H1 (cell line): ENCODE results near the gene INPPL1. TPM values are rescaled to one million over a fixed set of nuclear protein-coding genes. Genes with fewer than 3 reads are reported as not detected.

Source experiments
- CTCF ChIA-PET: fragments of 300-600 bp; sonication (Branson Sonifier 250); formaldehyde crosslinking; loops from one replicate; lab custom pipeline; 2021; ENCODE audit not compliant: partially characterized antibody; lab: Charles Lee
- POLR2A ChIA-PET: fragments of 300-600 bp; sonication (Branson Sonifier 250); formaldehyde crosslinking; loops from one replicate; lab custom pipeline; 2021; ENCODE audit warnings: inconsistent platforms; ENCODE audit not compliant: partially characterized antibody; lab: Charles Lee
- DNase-seq, 2 experiments: peaks; one replicate each; pipeline versions ENCODE4 v3.0.0 to v3.0.0-alpha.2; 2010 to 2022; ENCODE audit warnings: low spot score in 2 of 2, low read depth in 1 of 2, mixed read lengths in 1 of 2
- FAIRE-seq: peaks from 2 replicates; lab custom pipeline; 2011; peaks lifted over from hg19 to GRCh38; lab: Jason Lieb, UNC
- H2AFZ ChIP-seq: 2 replicates; pipeline ENCODE4 v1.8.1; 2012; ENCODE audit warnings: low read length, inconsistent platforms
- H2AK5ac ChIP-seq: 2 replicates; pipeline ENCODE4 v1.6.1; 2013; ENCODE audit warnings: low read depth, low read length
- H2BK120ac ChIP-seq: replicated peaks from 2 replicates; pipeline ENCODE3; 2013; ENCODE audit warnings: low read depth, low read length, inconsistent platforms
- H2BK12ac ChIP-seq: 2 replicates; pipeline ENCODE4 v1.6.1; 2013; ENCODE audit warnings: low read depth, low read length
- H2BK15ac ChIP-seq: 2 replicates; pipeline ENCODE4 v1.6.1; 2013; ENCODE audit warnings: low read length
- H2BK20ac ChIP-seq: 2 replicates; pipeline ENCODE4 v1.6.1; 2013; ENCODE audit warnings: low read length
- H2BK5ac ChIP-seq: 2 replicates; pipeline ENCODE4 v1.6.1; 2013; ENCODE audit warnings: low read depth, low read length
- H3K14ac ChIP-seq: 2 replicates; pipeline ENCODE4 v1.6.1; 2013; ENCODE audit warnings: inconsistent platforms; ENCODE audit not compliant: insufficient read length
- H3K18ac ChIP-seq: 2 replicates; pipeline ENCODE4 v1.6.1; 2013; ENCODE audit warnings: low read length; ENCODE audit errors: extremely low read depth
- H3K23ac ChIP-seq: 2 replicates; pipeline ENCODE4 v1.6.1; 2013; ENCODE audit warnings: inconsistent platforms; ENCODE audit not compliant: insufficient read length
- H3K23me2 ChIP-seq: 2 replicates; pipeline ENCODE4 v1.6.1; 2013; ENCODE audit warnings: low read depth, low read length
- H3K27ac ChIP-seq: 2 replicates; pipeline ENCODE4 v1.6.1; 2011; ENCODE audit warnings: low read depth, low read length, inconsistent platforms
- H3K27me3 ChIP-seq, 4 experiments: replicated peaks in 1 of 4; 1 replicate in 1 of 4; 2 replicates in 3 of 4; pipeline versions ENCODE4 v1.6.1 to v1.8.1; 2011 to 2013; ENCODE audit warnings: low read length in 3 of 4, mild to moderate bottlenecking in 3 of 4, inconsistent platforms in 2 of 4, mixed read lengths in 2 of 4, moderate library complexity in 1 of 4; ENCODE audit not compliant: control insufficient read depth in 3 of 4, insufficient read depth in 3 of 4; ENCODE audit errors: extremely low read depth in 1 of 4
- H3K36me3 ChIP-seq, 4 experiments: 2 replicates each; pipeline versions ENCODE4 v1.6.1 to v1.8.1; 2011 to 2013; ENCODE audit warnings: mild to moderate bottlenecking in 4 of 4, low read length in 3 of 4, moderate library complexity in 2 of 4, control low read depth in 1 of 4, inconsistent platforms in 1 of 4; ENCODE audit not compliant: insufficient read depth in 4 of 4, control insufficient read depth in 2 of 4
- H3K4ac ChIP-seq: replicated peaks from 2 replicates; pipeline ENCODE3; 2013; ENCODE audit warnings: low read length, low read depth, mixed read lengths, inconsistent platforms; ENCODE audit not compliant: insufficient read length
- H3K4me1 ChIP-seq, 4 experiments: replicated peaks in 1 of 4; 1 replicate in 1 of 4; 2 replicates in 3 of 4; pipeline versions ENCODE4 v1.6.1 to v1.8.1; 2011 to 2013; ENCODE audit warnings: low read length in 3 of 4, inconsistent platforms in 2 of 4, mixed read lengths in 1 of 4; ENCODE audit not compliant: insufficient read depth in 4 of 4, control insufficient read depth in 3 of 4
- H3K4me2 ChIP-seq, 2 experiments: 2 replicates each; pipeline versions ENCODE4 v1.6.1 to v1.8.1; 2011 to 2013; ENCODE audit warnings: low read depth in 2 of 2, low read length in 2 of 2, control low read depth in 1 of 2, inconsistent platforms in 1 of 2, mild to moderate bottlenecking in 1 of 2; ENCODE audit not compliant: insufficient read depth in 1 of 2
- H3K4me3 ChIP-seq, 4 experiments: fragments of 200-600, 300-600 bp in 1 of 4; sonication (generic), shearing (Covaris generic), sonication (Bioruptor Twin) in 1 of 4; 2 replicates each; pipeline versions ENCODE4 v1.5.1 to v1.8.1; 2011 to 2016; ENCODE audit warnings: low read length in 4 of 4, low read depth in 3 of 4, control low read depth in 2 of 4, inconsistent platforms in 2 of 4, mild to moderate bottlenecking in 2 of 4, mixed read lengths in 1 of 4, moderate library complexity in 1 of 4; ENCODE audit not compliant: insufficient read depth in 2 of 4; ENCODE audit errors: extremely low read depth in 1 of 4
- H3K56ac ChIP-seq: replicated peaks from 2 replicates; pipeline ENCODE3; 2013; ENCODE audit warnings: low read depth, mild to moderate bottlenecking, mixed read lengths, low read length, inconsistent platforms; ENCODE audit not compliant: insufficient read length
- H3K79me1 ChIP-seq: 2 replicates; pipeline ENCODE4 v1.6.1; 2013; ENCODE audit warnings: low read depth, low read length, control low read depth
- H3K79me2 ChIP-seq, 2 experiments: 2 replicates each; pipeline versions ENCODE4 v1.6.1 to v1.8.1; 2012 to 2013; ENCODE audit warnings: low read length in 2 of 2, mild to moderate bottlenecking in 2 of 2, inconsistent platforms in 1 of 2; ENCODE audit not compliant: insufficient read depth in 2 of 2, control insufficient read depth in 1 of 2
- H3K9ac ChIP-seq, 4 experiments: replicated peaks in 1 of 4; 1 replicate in 1 of 4; 2 replicates in 3 of 4; pipeline versions ENCODE4 v1.6.1 to v1.8.1; 2011 to 2013; ENCODE audit warnings: low read depth in 3 of 4, low read length in 3 of 4, control low read depth in 2 of 4, mild to moderate bottlenecking in 2 of 4, moderate library complexity in 2 of 4, inconsistent platforms in 1 of 4; ENCODE audit errors: extremely low read depth in 1 of 4
- H3K9me3 ChIP-seq, 2 experiments: 2 replicates each; pipeline versions ENCODE4 v1.6.1 to v1.8.1; 2012 to 2013; ENCODE audit warnings: mild to moderate bottlenecking in 2 of 2, moderate library complexity in 2 of 2, control low read depth in 1 of 2, inconsistent platforms in 1 of 2, low read depth in 1 of 2, low read length in 1 of 2, mixed read lengths in 1 of 2; ENCODE audit not compliant: insufficient read depth in 2 of 2
- H4K20me1 ChIP-seq, 2 experiments: replicated peaks in 1 of 2; 2 replicates each; pipeline versions ENCODE3 to v1.8.1; 2011 to 2013; ENCODE audit warnings: inconsistent platforms in 2 of 2, low read length in 2 of 2, mild to moderate bottlenecking in 1 of 2; ENCODE audit not compliant: insufficient read depth in 2 of 2, control insufficient read depth in 1 of 2
- H4K5ac ChIP-seq: 2 replicates; pipeline ENCODE4 v1.6.1; 2013; ENCODE audit warnings: low read length, low read depth, mixed read lengths, inconsistent platforms; ENCODE audit not compliant: insufficient read length
- H4K8ac ChIP-seq: 2 replicates; pipeline ENCODE4 v1.8.0; 2013; ENCODE audit warnings: mild to moderate bottlenecking, moderate library complexity, low read length, inconsistent platforms; ENCODE audit not compliant: insufficient read depth; ENCODE audit errors: extremely low read depth
- H4K91ac ChIP-seq: replicated peaks from 2 replicates; pipeline ENCODE3; 2013; ENCODE audit warnings: low read length, mixed read lengths, inconsistent platforms; ENCODE audit not compliant: insufficient read length
- BACH1 ChIP-seq: IDR thresholded peaks from 2 replicates; pipeline ENCODE4 v1.6.1; 2012; ENCODE audit warnings: low read length, improper control_type of control experiment
- EGR1 ChIP-seq: IDR thresholded peaks from 2 replicates; pipeline ENCODE4 v1.6.1; 2011; ENCODE audit warnings: low read depth, low read length, borderline replicate concordance
- KDM1A ChIP-seq: fragments of 200-600, 300-600 bp; sonication (generic); IDR thresholded peaks from 2 replicates; pipeline ENCODE4 v1.7.1; 2016; ENCODE audit warnings: mild to moderate bottlenecking, low read length, borderline replicate concordance
- KDM4A ChIP-seq: IDR thresholded peaks from one replicate; pipeline ENCODE4 v1.7.1; 2012; ENCODE audit warnings: low read depth, mild to moderate bottlenecking, moderate library complexity, low read length, inconsistent platforms; ENCODE audit not compliant: severe bottlenecking
- MAFK ChIP-seq: IDR thresholded peaks from 2 replicates; pipeline ENCODE4 v1.6.1; 2012; ENCODE audit warnings: low read depth, mild to moderate bottlenecking, improper control_type of control experiment, low read length
- RFX5 ChIP-seq: IDR thresholded peaks from 2 replicates; pipeline ENCODE4 v1.6.1; 2011; ENCODE audit warnings: low read depth, low read length, improper control_type of control experiment, borderline replicate concordance
- SIN3A ChIP-seq, 2 experiments: IDR thresholded peaks in 1 of 2; conservative IDR thresholded peaks in 1 of 2; 2 replicates each; pipeline ENCODE4 v1.6.1; 2011 to 2012; ENCODE audit warnings: low read length in 2 of 2, improper control_type of control experiment in 1 of 2, low read depth in 1 of 2, mild to moderate bottlenecking in 1 of 2
- SP4 ChIP-seq: IDR thresholded peaks from 2 replicates; pipeline ENCODE4 v1.6.1; 2012; ENCODE audit warnings: low read length, inconsistent platforms
- SRF ChIP-seq: IDR thresholded peaks from 2 replicates; pipeline ENCODE4 v1.6.1; 2011; ENCODE audit warnings: mild to moderate bottlenecking, low read depth, low read length, moderate library complexity
- TEAD4 ChIP-seq: IDR thresholded peaks from 2 replicates; pipeline ENCODE4 v1.6.1; 2012; ENCODE audit warnings: low read depth, low read length, inconsistent platforms, mixed read lengths
- WGBS, 2 experiments: shearing (Covaris generic) in 1 of 2; methylation state at CpG; one replicate each; pipeline versions ENCODE4 v1.1.6 to v1.1.7; 2013 to 2015; ENCODE audit warnings: low lambda C conversion rate in 2 of 2, mixed read lengths in 2 of 2, inconsistent platforms in 1 of 2, low coverage in 1 of 2, missing lambda C conversion rate in 1 of 2; ENCODE audit not compliant: insufficient replicate concordance in 2 of 2, insufficient coverage in 1 of 2, insufficient read length in 1 of 2; ENCODE audit errors: extremely low coverage in 1 of 2, missing lambda C conversion rate in 1 of 2; 5-methylcytosine and 5-hydroxymethylcytosine counted together
- polyA plus RNA-seq, 7 experiments: library from polyadenylated mRNA; depleted of rRNA in 3 of 7; stranded (reverse) in 5 of 7; unstranded in 2 of 7; fragments of >200 nt in 5 of 7; fragments of 200-250 nt in 2 of 7; gene quantifications; 1 replicate in 5 of 7; 2 replicates in 1 of 7; 4 replicates in 1 of 7; pipeline versions ENCODE4 v1.2.1 to v1.2.3, GENCODE V29; 2011 to 2013; ENCODE audit warnings: missing spikeins in 2 of 7, mixed read lengths in 2 of 7
- total RNA-seq: library from RNA; stranded (reverse); fragmentation: NEBNext Ultra II Directional; extraction: Animal tissue kit (Norgen Biotek cat#: 25700); gene quantifications from 2 replicates; pipeline ENCODE4 v1.2.1, GENCODE V29; 2021
- TF ChIP-seq, protein P1 (sequence below), 3 experiments: IDR thresholded peaks; 1 replicate in 2 of 3; 2 replicates in 1 of 3; pipeline versions ENCODE4 v1.5.1 to v1.6.1; 2011; ENCODE audit warnings: low read length in 3 of 3, mild to moderate bottlenecking in 3 of 3, inconsistent platforms in 2 of 3, low read depth in 1 of 3, moderate library complexity in 1 of 3; ENCODE audit not compliant: insufficient read depth in 1 of 3; ENCODE audit errors: control extremely low read depth in 1 of 3

The INPPL1 gene
- total and polyA plus RNA-seq, 2 of the 8 experiments (the other 6 are each of a cell fraction or from before 2014, with no cell fraction given) = 54.5 to 79.5 TPM

DNA sequence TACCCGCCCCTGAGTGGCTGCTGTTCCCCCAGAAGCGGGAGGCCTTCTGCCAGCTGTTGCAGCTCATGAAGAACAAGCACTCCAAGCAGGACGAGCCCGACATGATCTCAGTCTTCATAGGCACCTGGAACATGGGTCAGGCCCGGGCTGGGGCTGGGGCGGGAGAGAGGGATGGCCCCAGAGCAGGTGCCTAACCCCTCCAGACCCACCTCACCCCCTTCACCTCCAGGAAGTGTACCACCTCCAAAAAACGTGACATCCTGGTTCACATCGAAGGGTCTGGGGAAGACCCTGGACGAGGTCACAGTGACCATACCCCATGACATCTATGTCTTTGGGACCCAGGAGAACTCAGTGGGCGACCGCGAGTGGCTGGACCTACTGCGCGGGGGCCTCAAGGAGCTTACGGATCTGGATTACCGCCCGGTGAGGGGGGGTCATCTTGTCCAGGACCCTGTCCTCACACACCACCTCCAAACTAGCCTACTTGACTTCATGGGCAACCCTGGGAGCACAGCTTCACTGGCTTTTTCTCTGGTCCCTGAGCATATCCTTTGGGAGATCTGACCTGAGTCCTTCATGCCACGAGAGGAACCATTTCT lies 6.3 kb downstream of the INPPL1 start:
- Histone ChIP-seq H3K9ac (no peak overlapping the region), H3K36me3 (peaks cover 25 to 67% (median 57%) of the 10 kb centered on the region in 4 experiments)
- WGBS, 2 experiments = 90% methylated on average over 18 of the region's 18 CpGs; no CpG with 5 or more reads in 1 of the 2 experiments
- TF ChIP-seq MAFK (no peak), BACH1 (no peak), SRF (no peak), RFX5 (no peak), TEAD4 (no peak), SP4 (no peak), EGR1 (no peak), KDM4A (no peak), SIN3A (conservative IDR thresholded peaks at IDR 0.05 in 1 of 2, IDR thresholded peaks at IDR 0.05 in 1 of 2; ENCODE audit: low read depth in 1 of 2, low read length in 2 of 2) (no peak), KDM1A (no peak)
- TF ChIP-seq, protein P1, sequence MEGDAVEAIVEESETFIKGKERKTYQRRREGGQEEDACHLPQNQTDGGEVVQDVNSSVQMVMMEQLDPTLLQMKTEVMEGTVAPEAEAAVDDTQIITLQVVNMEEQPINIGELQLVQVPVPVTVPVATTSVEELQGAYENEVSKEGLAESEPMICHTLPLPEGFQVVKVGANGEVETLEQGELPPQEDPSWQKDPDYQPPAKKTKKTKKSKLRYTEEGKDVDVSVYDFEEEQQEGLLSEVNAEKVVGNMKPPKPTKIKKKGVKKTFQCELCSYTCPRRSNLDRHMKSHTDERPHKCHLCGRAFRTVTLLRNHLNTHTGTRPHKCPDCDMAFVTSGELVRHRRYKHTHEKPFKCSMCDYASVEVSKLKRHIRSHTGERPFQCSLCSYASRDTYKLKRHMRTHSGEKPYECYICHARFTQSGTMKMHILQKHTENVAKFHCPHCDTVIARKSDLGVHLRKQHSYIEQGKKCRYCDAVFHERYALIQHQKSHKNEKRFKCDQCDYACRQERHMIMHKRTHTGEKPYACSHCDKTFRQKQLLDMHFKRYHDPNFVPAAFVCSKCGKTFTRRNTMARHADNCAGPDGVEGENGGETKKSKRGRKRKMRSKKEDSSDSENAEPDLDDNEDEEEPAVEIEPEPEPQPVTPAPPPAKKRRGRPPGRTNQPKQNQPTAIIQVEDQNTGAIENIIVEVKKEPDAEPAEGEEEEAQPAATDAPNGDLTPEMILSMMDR (IDR thresholded peaks at IDR 0.05; ENCODE audit: control extremely low read depth in 1 of 3, insufficient read depth in 1 of 3, low read depth in 1 of 3, low read length in 3 of 3) = no peak

More for the DNA sequence above, 6.3 kb downstream of the INPPL1 start:
- peaks cover 13 to 22% of the 10 kb centered on the region in 2 experiments for H4K20me1 ChIP-seq
- peaks cover 0 to under 1% (median 0%) of the 10 kb centered on the region in 4 experiments; a peak in 2 of 7 replicates for H3K4me1 ChIP-seq
- no peak overlapping the region for H2AK5ac ChIP-seq
- no peaks in the 10 kb centered on the region for H3K9me3 ChIP-seq
- peaks cover 0 to 2% of the 10 kb centered on the region in 2 experiments; a peak in 2 of 4 replicates for H3K79me2 ChIP-seq
- POLR2A ChIA-PET = interaction anchor here (0.9 kb wide), 1 partner anchor 286 kb away, joined by 3 read pairs; no protein-coding TSS in a partner anchor
- no peak overlapping the region for H2BK5ac ChIP-seq
- CTCF ChIA-PET = interaction anchor here (1.0 to 1.4 kb wide), 2 partner anchors 9 to 254 kb away, joined by 3 to 4 read pairs; no protein-coding TSS in a partner anchor
- H3K56ac ChIP-seq = no peak overlapping the region
- no peak overlapping the region for H3K23ac ChIP-seq
- H3K14ac ChIP-seq = no peak overlapping the region
- no peak overlapping the region for H3K4me3 ChIP-seq
- no peaks in the 10 kb centered on the region for H3K27me3 ChIP-seq
- H3K27ac ChIP-seq = no peak overlapping the region
- H2BK20ac ChIP-seq = no peak overlapping the region
- peaks cover 1% of the 10 kb centered on the region; the same call in 1 of the 2 replicates for H3K23me2 ChIP-seq
- no peak overlapping the region for H2BK12ac ChIP-seq
- H2BK120ac ChIP-seq = no peak overlapping the region
- H3K4me2 ChIP-seq = no peak overlapping the region
- H2BK15ac ChIP-seq = no peak overlapping the region
- H4K91ac ChIP-seq = no peak overlapping the region
- H3K4ac ChIP-seq = no peak overlapping the region
- no peak overlapping the region for H2AFZ ChIP-seq
- FAIRE-seq (no peak), DNase-seq (no peak)
- H4K5ac ChIP-seq = no peak overlapping the region
- no peak overlapping the region for H3K18ac ChIP-seq
- H3K79me1 ChIP-seq = peaks cover 7% of the 10 kb centered on the region
- H4K8ac ChIP-seq = no peak overlapping the region
